Fibroblast of villous mesenchyme (primary cell): ENCODE measurements around the gene PHF11. TPM values are rescaled to one million over a fixed set of nuclear protein-coding genes. Genes with fewer than 3 reads are reported as not detected.

Source experiments
- DNase-seq: peaks from one replicate; pipeline ENCODE4 v3.0.0-alpha.2; 2010; ENCODE audit warnings: low read depth
- H3K4me3 ChIP-seq: 2 replicates; pipeline ENCODE4 v1.5.1; 2011; ENCODE audit warnings: low read depth, mild to moderate bottlenecking, low read length
- CTCF ChIP-seq: IDR thresholded peaks from 2 replicates; pipeline ENCODE4 v1.5.1; 2012; ENCODE audit warnings: low read depth, mild to moderate bottlenecking, low read length; ENCODE audit not compliant: insufficient read depth
- total RNA-seq: library from RNA; depleted of rRNA; stranded (reverse); fragments of >200 nt; gene quantifications from 2 replicates; pipeline ENCODE4 v1.2.3, GENCODE V29; 2012

PHF11 gene
- total RNA-seq, 1 donor, result 27.6 TPM

GRCh38 chr13:49512578-49512977 lies 16.8 kb downstream of the PHF11 start:
- H3K4me3 ChIP-seq, result no peak overlapping the region
- no peak for DNase-seq
- TF ChIP-seq CTCF, result no peak

GRCh38 chr13:49516467-49516866 lies 20.7 kb downstream of the PHF11 start:
- no peak for DNase-seq
- TF ChIP-seq CTCF, result no peak
- no peak overlapping the region for H3K4me3 ChIP-seq

GRCh38 chr13:49517461-49517860 lies 21.7 kb downstream of the PHF11 start:
- H3K4me3 ChIP-seq, result no peak overlapping the region
- DNase-seq, result peak; percentile 46
- peak; percentile 68 for TF ChIP-seq CTCF

GRCh38 chr13:49521224-49521623 lies 25.5 kb downstream of the PHF11 start:
- no peak for DNase-seq
- H3K4me3 ChIP-seq, result no peak overlapping the region
- TF ChIP-seq CTCF, result no peak

GRCh38 chr13:49524740-49525501 lies 29.2 kb downstream of the PHF11 start:
- no peak for DNase-seq
- no peak overlapping the region for H3K4me3 ChIP-seq
- TF ChIP-seq CTCF, result no peak

GRCh38 chr13:49527123-49527522 lies 31.4 kb downstream of the PHF11 start:
- no peak overlapping the region for H3K4me3 ChIP-seq
- TF ChIP-seq CTCF, result no peak
- no peak for DNase-seq

- no peak for TF ChIP-seq CTCF
- DNase-seq, result no peak
- no peak overlapping the region for H3K4me3 ChIP-seq
Measured at GRCh38 chr13:49528161-49528560, 32.4 kb downstream of the PHF11 start.
